ENCODE results near the gene RPRD2.

DNA sequence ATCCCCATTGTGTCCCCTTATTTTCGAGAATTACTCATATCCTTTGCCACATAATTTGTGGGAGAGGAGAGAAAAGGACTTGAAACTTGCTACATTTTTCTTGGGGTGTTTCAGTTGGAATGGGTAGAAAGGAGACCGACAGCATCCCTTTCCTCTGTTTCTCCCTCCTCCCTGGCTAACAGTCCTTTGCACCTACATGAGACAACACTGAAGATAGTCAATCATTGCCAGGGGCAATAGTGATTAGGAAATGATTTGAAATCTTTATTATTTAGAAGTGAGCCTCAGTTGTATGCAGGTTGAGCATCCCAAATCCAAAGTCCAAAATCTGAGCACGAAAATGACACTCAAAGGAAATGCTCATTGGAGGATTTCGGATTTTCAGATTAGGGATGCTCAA lies 115.4 kb downstream of the RPRD2 start:
- no peak for TF ChIP-seq EZH2 (IDR thresholded peaks at IDR 0.05)
- TF ChIP-seq FOXP2 (optimal IDR thresholded peaks at IDR 0.05; ENCODE audit: control extremely low read depth, extremely low read length, insufficient read depth) = no peak
- no peak for TF ChIP-seq POLR2AphosphoS5 (IDR thresholded peaks at IDR 0.05; ENCODE audit: borderline replicate concordance, low read depth, low read length)
